GM12892 (cell line): ENCODE measurements around the gene ATP8B4.

ENCODE experiments used
- POLR2A ChIP-seq: IDR thresholded peaks from 2 replicates; pipeline ENCODE4 v1.6.1; 2011; ENCODE audit warnings: low read depth, low read length, control low read depth
- POLR2AphosphoS5 ChIP-seq: IDR thresholded peaks from 2 replicates; pipeline ENCODE4 v1.6.1; 2011; ENCODE audit warnings: low read depth, low read length, control low read depth

GRCh38 chr15:49875392-49875791 lies 243.6 kb downstream of the ATP8B4 start:
- TF ChIP-seq POLR2A, result no peak
- no peak for TF ChIP-seq POLR2AphosphoS5
